K562 (cell line): Measurements from ENCODE around the gene DET1. TPM values are rescaled to one million over a fixed set of nuclear protein-coding genes. Genes with fewer than 3 reads are reported as not detected.

Experiments
- COPS2 ChIP-seq: fragments of 450-650 bp; conservative IDR thresholded peaks from 2 replicates; pipeline ENCODE4 v1.6.1; 2016; ENCODE audit warnings: mild to moderate bottlenecking, moderate library complexity
- ELF4 ChIP-seq: fragments of 450-650 bp; formaldehyde crosslinking; IDR thresholded peaks from 2 replicates; pipeline ENCODE4 v1.4.0; 2022; ENCODE audit warnings: missing genetic modification characterization
- EP300 ChIP-seq: IDR thresholded peaks from 2 replicates; pipeline ENCODE4 v1.6.1; 2012; ENCODE audit warnings: low read length, improper control_type of control experiment
- ETV1 ChIP-seq: fragments of 450-650 bp; conservative IDR thresholded peaks from 2 replicates; pipeline ENCODE4 v1.6.1; 2016; ENCODE audit warnings: missing genetic modification characterization, control low read depth, low read depth, missing compliant biosample characterization
- KLF16 ChIP-seq: IDR thresholded peaks from 2 replicates; pipeline ENCODE4 v1.6.1; 2016; ENCODE audit warnings: antibody characterized with exemption
- NBN ChIP-seq: fragments of 450-650 bp; IDR thresholded peaks from 2 replicates; pipeline ENCODE4 v1.6.1; 2016; ENCODE audit warnings: low read depth, mild to moderate bottlenecking
- NR1H2 ChIP-seq: sonication (generic); formaldehyde crosslinking; IDR thresholded peaks from 2 replicates; pipeline ENCODE4 v1.4.0; 2020; ENCODE audit warnings: mild to moderate bottlenecking, missing genetic modification reagents
- SMAD1 ChIP-seq: fragments of 150-350 bp; IDR thresholded peaks from 2 replicates; pipeline ENCODE4 v1.6.1; 2014; ENCODE audit warnings: low read length, low read depth; ENCODE audit not compliant: partially characterized antibody
- SNIP1 ChIP-seq: fragments of 450-650 bp; IDR thresholded peaks from 2 replicates; pipeline ENCODE4 v1.7.1; 2017; ENCODE audit warnings: low read depth, mild to moderate bottlenecking
- SPI1 ChIP-seq: IDR thresholded peaks from 2 replicates; pipeline ENCODE4 v1.6.1; 2011; ENCODE audit warnings: low read depth, low read length, control low read depth, borderline replicate concordance
- ZNF175 ChIP-seq: fragments of 200-800 bp; sonication (Bioruptor generic); IDR thresholded peaks from 2 replicates; pipeline ENCODE4 v1.6.1; 2016; ENCODE audit warnings: low read depth, mild to moderate bottlenecking, missing genetic modification characterization, missing compliant biosample characterization
- polyA plus RNA-seq, 8 experiments: library from polyadenylated mRNA; depleted of rRNA in 4 of 8; stranded (reverse) in 5 of 8; unstranded in 3 of 8; fragments of >200 nt; fragmentation: Nextera tagmentation in 2 of 8; fragmentation: Illumina TruSeq in 1 of 8; extraction: Ambion mirVana in 2 of 8; extraction: Trizol in 1 of 8; gene quantifications; 2 replicates each; pipeline versions ENCODE4 v1.2.1 to v1.2.3, GENCODE V29; 2011 to 2014; ENCODE audit warnings: inconsistent platforms in 1 of 8, missing spikeins in 1 of 8
- total RNA-seq, 7 experiments: library from RNA; depleted of rRNA in 6 of 7; stranded (reverse); fragments of >200 nt in 6 of 7; fragmentation: Illumina TruSeq in 2 of 7; extraction: Trizol in 2 of 7; gene quantifications; 2 replicates each; pipeline versions ENCODE4 v1.2.1 to v1.2.3, GENCODE V29; 2011 to 2021; ENCODE audit warnings: low replicate concordance in 1 of 7
- TF ChIP-seq, protein P1 (sequence below), 2 experiments: fragments of 450-650 bp in 1 of 2; sonication (generic) in 1 of 2; formaldehyde crosslinking in 1 of 2; IDR thresholded peaks; 2 replicates each; pipeline versions ENCODE4 v1.7.1 to v1.9.0; 2016 to 2022; ENCODE audit warnings: inconsistent platforms in 1 of 2, mild to moderate bottlenecking in 1 of 2, missing genetic modification reagents in 1 of 2
- TF ChIP-seq, protein P2 (sequence below): sonication (generic); formaldehyde crosslinking; IDR thresholded peaks from 2 replicates; pipeline ENCODE4 v1.8.0; 2022; ENCODE audit warnings: mild to moderate bottlenecking, missing genetic modification reagents
- TF ChIP-seq, protein P3 (sequence below): sonication (generic); formaldehyde crosslinking; IDR thresholded peaks from 2 replicates; pipeline ENCODE4 v1.8.1; 2023; ENCODE audit warnings: mild to moderate bottlenecking, missing genetic modification reagents

Gene DET1
- total and polyA plus RNA-seq, 9 of the 15 experiments (the other 6 are each of a cell fraction or from before 2014, with no cell fraction given): 4.2 to 8.1 (median 6.0) TPM

DNA sequence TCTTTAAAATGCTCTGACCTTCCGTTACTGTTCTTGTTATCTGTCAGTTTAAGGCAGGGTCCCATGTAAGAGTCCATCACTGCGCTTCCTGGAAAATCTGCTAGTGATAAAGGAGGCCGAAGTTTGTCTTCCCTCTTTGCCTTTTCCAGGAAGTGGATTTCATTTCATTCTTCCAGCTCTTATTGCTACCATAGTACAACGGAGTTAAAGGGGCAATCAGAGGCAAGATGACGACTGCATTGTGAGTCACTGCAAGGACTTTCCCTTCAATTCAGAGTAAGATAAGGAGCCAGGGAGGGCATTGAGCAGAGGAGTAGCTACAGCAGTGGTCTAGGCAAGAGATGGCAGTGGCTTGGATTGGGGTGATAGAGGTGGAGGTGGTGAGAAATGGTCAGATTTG lies 17.2 kb upstream of the DET1 start (continued):
- TF ChIP-seq, protein P1, sequence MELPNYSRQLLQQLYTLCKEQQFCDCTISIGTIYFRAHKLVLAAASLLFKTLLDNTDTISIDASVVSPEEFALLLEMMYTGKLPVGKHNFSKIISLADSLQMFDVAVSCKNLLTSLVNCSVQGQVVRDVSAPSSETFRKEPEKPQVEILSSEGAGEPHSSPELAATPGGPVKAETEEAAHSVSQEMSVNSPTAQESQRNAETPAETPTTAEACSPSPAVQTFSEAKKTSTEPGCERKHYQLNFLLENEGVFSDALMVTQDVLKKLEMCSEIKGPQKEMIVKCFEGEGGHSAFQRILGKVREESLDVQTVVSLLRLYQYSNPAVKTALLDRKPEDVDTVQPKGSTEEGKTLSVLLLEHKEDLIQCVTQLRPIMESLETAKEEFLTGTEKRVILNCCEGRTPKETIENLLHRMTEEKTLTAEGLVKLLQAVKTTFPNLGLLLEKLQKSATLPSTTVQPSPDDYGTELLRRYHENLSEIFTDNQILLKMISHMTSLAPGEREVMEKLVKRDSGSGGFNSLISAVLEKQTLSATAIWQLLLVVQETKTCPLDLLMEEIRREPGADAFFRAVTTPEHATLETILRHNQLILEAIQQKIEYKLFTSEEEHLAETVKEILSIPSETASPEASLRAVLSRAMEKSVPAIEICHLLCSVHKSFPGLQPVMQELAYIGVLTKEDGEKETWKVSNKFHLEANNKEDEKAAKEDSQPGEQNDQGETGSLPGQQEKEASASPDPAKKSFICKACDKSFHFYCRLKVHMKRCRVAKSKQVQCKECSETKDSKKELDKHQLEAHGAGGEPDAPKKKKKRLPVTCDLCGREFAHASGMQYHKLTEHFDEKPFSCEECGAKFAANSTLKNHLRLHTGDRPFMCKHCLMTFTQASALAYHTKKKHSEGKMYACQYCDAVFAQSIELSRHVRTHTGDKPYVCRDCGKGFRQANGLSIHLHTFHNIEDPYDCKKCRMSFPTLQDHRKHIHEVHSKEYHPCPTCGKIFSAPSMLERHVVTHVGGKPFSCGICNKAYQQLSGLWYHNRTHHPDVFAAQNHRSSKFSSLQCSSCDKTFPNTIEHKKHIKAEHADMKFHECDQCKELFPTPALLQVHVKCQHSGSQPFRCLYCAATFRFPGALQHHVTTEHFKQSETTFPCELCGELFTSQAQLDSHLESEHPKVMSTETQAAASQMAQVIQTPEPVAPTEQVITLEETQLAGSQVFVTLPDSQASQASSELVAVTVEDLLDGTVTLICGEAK (IDR thresholded peaks at IDR 0.05): no peak
- TF ChIP-seq, protein P1 (CRISPR knock-in tag; IDR thresholded peaks at IDR 0.05): no peak
- no peak for TF ChIP-seq NR1H2
- no peak for TF ChIP-seq ETV1 (tag)
- TF ChIP-seq NBN: 0 out of 2 replicates have a peak, but pooled peaks have one; percentile 72
- 0 out of 2 replicates have a peak, but pooled peaks have one; percentile 25 for TF ChIP-seq SNIP1
- TF ChIP-seq, protein P2, sequence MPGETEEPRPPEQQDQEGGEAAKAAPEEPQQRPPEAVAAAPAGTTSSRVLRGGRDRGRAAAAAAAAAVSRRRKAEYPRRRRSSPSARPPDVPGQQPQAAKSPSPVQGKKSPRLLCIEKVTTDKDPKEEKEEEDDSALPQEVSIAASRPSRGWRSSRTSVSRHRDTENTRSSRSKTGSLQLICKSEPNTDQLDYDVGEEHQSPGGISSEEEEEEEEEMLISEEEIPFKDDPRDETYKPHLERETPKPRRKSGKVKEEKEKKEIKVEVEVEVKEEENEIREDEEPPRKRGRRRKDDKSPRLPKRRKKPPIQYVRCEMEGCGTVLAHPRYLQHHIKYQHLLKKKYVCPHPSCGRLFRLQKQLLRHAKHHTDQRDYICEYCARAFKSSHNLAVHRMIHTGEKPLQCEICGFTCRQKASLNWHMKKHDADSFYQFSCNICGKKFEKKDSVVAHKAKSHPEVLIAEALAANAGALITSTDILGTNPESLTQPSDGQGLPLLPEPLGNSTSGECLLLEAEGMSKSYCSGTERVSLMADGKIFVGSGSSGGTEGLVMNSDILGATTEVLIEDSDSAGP (CRISPR knock-in tag): no peak
- no peak for TF ChIP-seq KLF16
- TF ChIP-seq COPS2: no peak
- TF ChIP-seq ZNF175: no peak
- no peak for TF ChIP-seq SMAD1
- 0 out of 2 replicates have a peak, but pooled peaks have one; percentile 58 for TF ChIP-seq ELF4 (CRISPR knock-in tag)
- peak; percentile 75; the same call in 1 of the 2 replicates for TF ChIP-seq EP300
- peak; percentile 30; the same call in 1 of the 2 replicates for TF ChIP-seq SPI1
- TF ChIP-seq, protein P3, sequence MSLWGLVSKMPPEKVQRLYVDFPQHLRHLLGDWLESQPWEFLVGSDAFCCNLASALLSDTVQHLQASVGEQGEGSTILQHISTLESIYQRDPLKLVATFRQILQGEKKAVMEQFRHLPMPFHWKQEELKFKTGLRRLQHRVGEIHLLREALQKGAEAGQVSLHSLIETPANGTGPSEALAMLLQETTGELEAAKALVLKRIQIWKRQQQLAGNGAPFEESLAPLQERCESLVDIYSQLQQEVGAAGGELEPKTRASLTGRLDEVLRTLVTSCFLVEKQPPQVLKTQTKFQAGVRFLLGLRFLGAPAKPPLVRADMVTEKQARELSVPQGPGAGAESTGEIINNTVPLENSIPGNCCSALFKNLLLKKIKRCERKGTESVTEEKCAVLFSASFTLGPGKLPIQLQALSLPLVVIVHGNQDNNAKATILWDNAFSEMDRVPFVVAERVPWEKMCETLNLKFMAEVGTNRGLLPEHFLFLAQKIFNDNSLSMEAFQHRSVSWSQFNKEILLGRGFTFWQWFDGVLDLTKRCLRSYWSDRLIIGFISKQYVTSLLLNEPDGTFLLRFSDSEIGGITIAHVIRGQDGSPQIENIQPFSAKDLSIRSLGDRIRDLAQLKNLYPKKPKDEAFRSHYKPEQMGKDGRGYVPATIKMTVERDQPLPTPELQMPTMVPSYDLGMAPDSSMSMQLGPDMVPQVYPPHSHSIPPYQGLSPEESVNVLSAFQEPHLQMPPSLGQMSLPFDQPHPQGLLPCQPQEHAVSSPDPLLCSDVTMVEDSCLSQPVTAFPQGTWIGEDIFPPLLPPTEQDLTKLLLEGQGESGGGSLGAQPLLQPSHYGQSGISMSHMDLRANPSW (CRISPR knock-in tag): no peak
